PC-3 (cell line): Measurements from ENCODE around the gene TXNDC17. TPM values are rescaled to one million over a fixed set of nuclear protein-coding genes. Genes with fewer than 3 reads are reported as not detected.
"Not testable (repeated sequence)": the region's sequence is repeated elsewhere in the genome, so short reads cannot be mapped to it uniquely, and the experiment has no call there.

Experiments used
- ATAC-seq: fragments of 200-7000 bp; cut with Tn5 transposase; 2 replicates; pipeline ENCODE4 v1.9.1; 2020; ENCODE audit warnings: mild to moderate bottlenecking, moderate library complexity
- BruUV-seq: library from RNA; stranded (reverse); fragments of 400-500 nt; replicated peaks from 2 replicates; lab custom pipeline; 2021; lab: Mats Ljungman, UMichigan
- CTCF ChIA-PET: fragments of 300-600 bp; sonication (Branson Sonifier 250); formaldehyde crosslinking; loops from one replicate; lab custom pipeline; 2022; ENCODE audit warnings: antibody characterized with exemption; lab: Charles Lee
- POLR2A ChIA-PET: fragments of 300-600 bp; sonication (Branson Sonifier 250); formaldehyde crosslinking; loops from one replicate; lab custom pipeline; 2022; ENCODE audit warnings: antibody characterized with exemption; ENCODE audit not compliant: unreplicated experiment; lab: Charles Lee
- DNase-seq: peaks from one replicate; pipeline ENCODE4 v3.0.0-alpha.2; 2015
- H2AFZ ChIP-seq: fragments of 300-600 bp; sonication (generic); 2 replicates; pipeline ENCODE4 v1.6.0; 2016; ENCODE audit warnings: antibody characterized with exemption, low read length
- H3F3A ChIP-seq: fragments of 300-600 bp; sonication (generic); one replicate; pipeline ENCODE4 v1.6.0; 2017; ENCODE audit warnings: antibody characterized with exemption, low read length, control low read depth, mild to moderate bottlenecking; ENCODE audit not compliant: unreplicated experiment
- H3K27ac ChIP-seq: fragments of 300-600 bp; sonication (generic); 2 replicates; pipeline ENCODE4 v1.5.1; 2016; ENCODE audit warnings: mild to moderate bottlenecking, low read length
- H3K27me3 ChIP-seq: fragments of 300-600 bp; sonication (generic); 2 replicates; pipeline ENCODE4 v1.6.1; 2016; ENCODE audit warnings: low read length, mixed read lengths
- H3K36me3 ChIP-seq: fragments of 300-600 bp; sonication (generic); 2 replicates; pipeline ENCODE4 v1.6.1; 2016; ENCODE audit warnings: low read depth, mixed run types, low read length, mixed read lengths
- H3K4me1 ChIP-seq: fragments of 300-600 bp; sonication (generic); 2 replicates; pipeline ENCODE4 v1.5.1; 2016; ENCODE audit warnings: low read length; ENCODE audit not compliant: insufficient read depth
- H3K4me2 ChIP-seq: fragments of 300-600 bp; sonication (generic); 2 replicates; pipeline ENCODE4 v1.6.0; 2016; ENCODE audit warnings: low read length
- H3K4me3 ChIP-seq: fragments of 300-600 bp; sonication (generic); 2 replicates; pipeline ENCODE4 v1.5.1; 2016; ENCODE audit warnings: mild to moderate bottlenecking, low read length, mixed read lengths
- H3K79me2 ChIP-seq: fragments of 300-600 bp; sonication (generic); 2 replicates; pipeline ENCODE4 v1.6.1; 2017; ENCODE audit warnings: low read length, mixed read lengths
- H3K9ac ChIP-seq: fragments of 300-600 bp; sonication (generic); 2 replicates; pipeline ENCODE4 v1.6.0; 2016; ENCODE audit warnings: mild to moderate bottlenecking, low read length
- H3K9me2 ChIP-seq: fragments of 300-600 bp; sonication (generic); replicated peaks from 2 replicates; pipeline ENCODE4 v1.6.1; 2016; ENCODE audit warnings: mixed run types, low read length, mixed read lengths
- H3K9me3 ChIP-seq: fragments of 300-600 bp; sonication (generic); 2 replicates; pipeline ENCODE4 v1.6.1; 2016; ENCODE audit warnings: low read length, mixed read lengths
- H4K20me1 ChIP-seq: fragments of 300-600 bp; sonication (generic); 2 replicates; pipeline ENCODE4 v1.6.1; 2016; ENCODE audit warnings: low read length, mixed read lengths
- CTCF ChIP-seq: fragments of 300-600 bp; sonication (generic); conservative IDR thresholded peaks from 2 replicates; pipeline ENCODE4 v1.5.1; 2017; ENCODE audit warnings: antibody characterized with exemption, low read depth, mild to moderate bottlenecking, low read length
- EZH2 ChIP-seq: fragments of 300-600 bp; sonication (generic); IDR thresholded peaks from one replicate; pipeline ENCODE4 v1.6.1; 2017; ENCODE audit warnings: antibody characterized with exemption, mild to moderate bottlenecking, low read length; ENCODE audit not compliant: unreplicated experiment
- EZH2phosphoT487 ChIP-seq: fragments of 300-600 bp; sonication (generic); IDR thresholded peaks from 2 replicates; pipeline ENCODE4 v1.6.1; 2018; ENCODE audit warnings: mild to moderate bottlenecking, antibody characterized with exemption, low read length, borderline replicate concordance
- intact Hi-C: fragments of 100-400 bp; cut with micrococcal nuclease; formaldehyde crosslinking; loops from 2 replicates; pipeline ENCODE4 v1.9.0; 2023
- total RNA-seq: library from RNA; depleted of rRNA; stranded (reverse); fragments of >200 nt; gene quantifications from 2 replicates; pipeline ENCODE4 v1.2.3, GENCODE V29; 2014

Gene TXNDC17
- total RNA-seq, 1 experiment from 2014 or later = 248 TPM

- H3K27me3 ChIP-seq = no peaks in the 10 kb centered on the region
- no peaks in the 10 kb centered on the region for H4K20me1 ChIP-seq
- TF ChIP-seq EZH2phosphoT487 (no peak), CTCF (no peak)
- H3K27ac ChIP-seq = no peak overlapping the region
- H3K9ac ChIP-seq = no peak overlapping the region
- CTCF ChIA-PET = no interaction called here
- no peak overlapping the region for H3K4me2 ChIP-seq
- DNase-seq (no peak), ATAC-seq (no peak)
- no peak overlapping the region for H2AFZ ChIP-seq
- H3K4me1 ChIP-seq = no peaks in the 10 kb centered on the region
- H3K9me2 ChIP-seq = no peaks in the 10 kb centered on the region
- BruUV-seq = no TSS peak
- POLR2A ChIA-PET = no interaction called here
- no peak overlapping the region for H3K4me3 ChIP-seq
- H3K36me3 ChIP-seq = no peaks in the 10 kb centered on the region
- H3F3A ChIP-seq = no peaks in the 10 kb centered on the region
- H3K79me2 ChIP-seq = no peaks in the 10 kb centered on the region
- H3K9me3 ChIP-seq = no peaks in the 10 kb centered on the region
- intact Hi-C loops = no loop called here
These were observed 20.1 kb downstream of the TXNDC17 start for GRCh38 chr17:6660805-6661463.

GRCh38 chr17:6661464-6661848 is 20.6 kb downstream of the TXNDC17 start:
- H3K36me3 ChIP-seq = no peaks in the 10 kb centered on the region
- H3K9ac ChIP-seq = no peak overlapping the region
- no peak overlapping the region for H3K4me3 ChIP-seq
- H3K27ac ChIP-seq = no peak overlapping the region
- ATAC-seq = no peak
- no peaks in the 10 kb centered on the region for H3K9me3 ChIP-seq
- no TSS peak for BruUV-seq
- TF ChIP-seq EZH2 = no peak
- TF ChIP-seq EZH2phosphoT487 = no peak
- TF ChIP-seq CTCF = no peak
- CTCF ChIA-PET = no interaction called here
- no peaks in the 10 kb centered on the region for H3F3A ChIP-seq
- intact Hi-C loops = no loop called here
- no peak overlapping the region for H3K4me2 ChIP-seq
- H3K27me3 ChIP-seq = no peaks in the 10 kb centered on the region
- no peaks in the 10 kb centered on the region for H3K4me1 ChIP-seq
- no peak for DNase-seq
- no peaks in the 10 kb centered on the region for H4K20me1 ChIP-seq
- POLR2A ChIA-PET = interaction anchor here (0.6 kb wide), 1 partner anchor 123 kb away, joined by 4 read pairs; no protein-coding TSS in a partner anchor
- no peaks in the 10 kb centered on the region for H3K9me2 ChIP-seq
- no peaks in the 10 kb centered on the region for H3K79me2 ChIP-seq
- H2AFZ ChIP-seq = no peak overlapping the region

- BruUV-seq, H3K27ac ChIP-seq, H3K4me1 ChIP-seq, H3F3A ChIP-seq, H3K9me3 ChIP-seq, ATAC-seq, H3K9ac ChIP-seq, H3K9me2 ChIP-seq, DNase-seq, H2AFZ ChIP-seq, H3K79me2 ChIP-seq, H4K20me1 ChIP-seq, CTCF ChIA-PET, H3K4me2 ChIP-seq, H3K36me3 ChIP-seq, intact Hi-C loops, H3K4me3 ChIP-seq, H3K27me3 ChIP-seq, POLR2A ChIA-PET: not testable (repeated sequence)
These were observed 22.3 kb downstream of the TXNDC17 start for GRCh38 chr17:6663200-6663599.
